ENCODE measurements around the gene USP44. TPM values are rescaled to one million over a fixed set of nuclear protein-coding genes. Genes with fewer than 3 reads are reported as not detected.
A peak's percentile ranks its signal among the peaks of the same experiment; 100 is the strongest.

The USP44 gene
- total and polyA plus RNA-seq, 2 of the 13 experiments (the other 11 are each of a cell fraction or from before 2014, with no cell fraction given), result 0.05 to 0.07 TPM

DNA sequence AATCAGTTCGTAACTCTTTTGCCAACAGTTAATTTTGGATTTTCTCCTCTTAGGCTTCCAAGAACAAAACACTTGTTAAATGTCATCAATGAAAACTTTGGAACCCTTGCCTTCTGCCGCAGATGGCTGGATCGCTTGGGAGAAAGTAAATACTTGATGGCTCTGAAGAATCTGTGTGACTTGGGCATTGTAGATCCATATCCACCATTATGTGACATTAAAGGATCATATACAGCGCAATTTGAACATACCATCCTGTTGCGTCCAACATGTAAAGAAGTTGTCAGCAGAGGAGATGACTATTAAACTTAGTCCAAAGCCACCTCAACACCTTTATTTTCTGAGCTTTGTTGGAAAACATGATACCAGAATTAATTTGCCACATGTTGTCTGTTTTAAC is 37.7 kb downstream of the USP44 start:
- H3K4me2 ChIP-seq (ENCODE audit: low read depth, low read length), result no peak overlapping the region
- no peaks in the 10 kb centered on the region for H3K9me3 ChIP-seq (ENCODE audit: low read length)
- no peak overlapping the region for H3K4me3 ChIP-seq (replicated peaks in 1 of 3; ENCODE audit: insufficient read depth in 1 of 3, low read depth in 2 of 3, low read length in 3 of 3)
- in situ Hi-C loops (cut with HindIII; ENCODE audit: extremely low pct_ligation_motif_present, low pct_unique_long_range_greater_than_20kb) (no loop called here), intact Hi-C loops (cut with micrococcal nuclease; ENCODE audit: unreplicated experiment) (no loop called here)
- TF ChIP-seq SRSF1 (optimal IDR thresholded peaks at IDR 0.05; ENCODE audit: low read depth, low read length) (no peak), RBM22 (optimal IDR thresholded peaks at IDR 0.05; ENCODE audit: low read length) (peak; percentile 16)
- no peak overlapping the region for H3K27ac ChIP-seq (ENCODE audit: extremely low read length, insufficient read depth, low read length)
- H3K4me1 ChIP-seq (ENCODE audit: insufficient read depth, low read length), result no peaks in the 10 kb centered on the region
- peaks cover 16 to 65% of the 10 kb centered on the region in 2 experiments for H3K36me3 ChIP-seq (replicated peaks in 1 of 2; ENCODE audit: control insufficient read depth in 1 of 2, insufficient read depth in 2 of 2, low read length in 2 of 2)
- ATAC-seq, result no peak
- 100% methylated on average over 5 of the region's 5 CpGs for WGBS (ENCODE audit: low lambda C conversion rate)
- ChIA-PET POLR2A (no interaction called here), CTCF (ENCODE audit: low intra/inter-chr PET ratio, low total read pairs) (no interaction called here)
- no peak for DNase-seq (ENCODE audit: low spot score)
- no peak for FAIRE-seq
- no TSS peak for BruUV-seq (replicated peaks)
- no peaks in the 10 kb centered on the region for H3K27me3 ChIP-seq (ENCODE audit: control insufficient read depth in 1 of 2, insufficient read depth in 2 of 2, low read length in 2 of 2)
- no peaks in the 10 kb centered on the region for H3K79me2 ChIP-seq (ENCODE audit: insufficient read depth, low read length)
- no peak overlapping the region for H2AFZ ChIP-seq (ENCODE audit: low read length)
- no peaks in the 10 kb centered on the region for H4K20me1 ChIP-seq (ENCODE audit: insufficient read depth, low read length)
- H3K9ac ChIP-seq (ENCODE audit: insufficient read depth, low read depth, low read length), result no peak overlapping the region

DNA sequence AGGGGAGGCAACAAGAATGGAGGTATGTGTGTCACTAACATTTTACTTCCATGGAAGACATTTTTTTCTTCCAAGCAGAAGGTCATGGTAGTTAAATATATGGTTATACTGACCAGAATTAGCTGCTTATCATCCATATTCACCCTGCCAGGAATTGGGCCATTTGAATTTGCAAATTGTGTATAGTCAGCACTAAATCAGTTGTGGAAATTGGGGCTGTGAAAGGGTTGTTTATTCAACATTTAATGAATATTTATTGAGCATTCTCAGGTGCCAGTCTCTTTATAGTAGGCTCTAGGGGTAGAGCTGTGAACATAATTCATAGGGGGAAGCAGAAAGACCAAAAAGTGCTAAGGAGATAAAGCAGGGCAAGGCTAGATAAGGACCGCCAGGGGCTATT is 39.3 kb downstream of the USP44 start:
- Histone ChIP-seq H4K20me1 (ENCODE audit: insufficient read depth, low read length) (no peaks in the 10 kb centered on the region), H3K9ac (ENCODE audit: insufficient read depth, low read depth, low read length) (no peak overlapping the region), H3K27ac (ENCODE audit: extremely low read length, insufficient read depth, low read length) (no peak overlapping the region), H3K9me3 (ENCODE audit: low read length) (no peaks in the 10 kb centered on the region), H3K27me3 (ENCODE audit: control insufficient read depth in 1 of 2, insufficient read depth in 2 of 2, low read length in 2 of 2) (no peaks in the 10 kb centered on the region), H3K4me2 (ENCODE audit: low read depth, low read length) (no peak overlapping the region), H2AFZ (ENCODE audit: low read length) (no peak overlapping the region), H3K79me2 (ENCODE audit: insufficient read depth, low read length) (no peaks in the 10 kb centered on the region), H3K4me3 (replicated peaks in 1 of 3; ENCODE audit: insufficient read depth in 1 of 3, low read depth in 2 of 3, low read length in 3 of 3) (no peak overlapping the region), H3K4me1 (ENCODE audit: insufficient read depth, low read length) (no peaks in the 10 kb centered on the region), H3K36me3 (replicated peaks in 1 of 2; ENCODE audit: control insufficient read depth in 1 of 2, insufficient read depth in 2 of 2, low read length in 2 of 2) (peaks cover 23 to 81% of the 10 kb centered on the region in 2 experiments)
- intact Hi-C loops (cut with micrococcal nuclease; ENCODE audit: unreplicated experiment), result no loop called here
- no peak for ATAC-seq
- TF ChIP-seq ZNF557 (CRISPR knock-in tag; IDR thresholded peaks at IDR 0.05) (no peak), BORCS8-MEF2B (CRISPR knock-in tag; IDR thresholded peaks at IDR 0.05) (no peak), ZNF720 (CRISPR knock-in tag; IDR thresholded peaks at IDR 0.05) (no peak), ZNF570 (CRISPR knock-in tag; IDR thresholded peaks at IDR 0.05; ENCODE audit: borderline replicate concordance) (no peak), CHD4 (IDR thresholded peaks at IDR 0.05; ENCODE audit: borderline replicate concordance, low read length) (no peak), ZNF24 (IDR thresholded peaks at IDR 0.05) (no peak), LCORL (IDR thresholded peaks at IDR 0.05) (no peak), LCORL (CRISPR knock-in tag; IDR thresholded peaks at IDR 0.05) (no peak), SAFB2 (CRISPR knock-in tag; IDR thresholded peaks at IDR 0.05; ENCODE audit: borderline replicate concordance, low read depth) (no peak), MAFF (IDR thresholded peaks at IDR 0.05; ENCODE audit: low read depth, low read length) (peak; percentile 80), MAFK (conservative IDR thresholded peaks at IDR 0.05 in 1 of 2, IDR thresholded peaks at IDR 0.05 in 1 of 2; ENCODE audit: low read length in 2 of 2) (peak; percentile 82 to 88; a peak in 3 of 4 replicates)
- no peak for DNase-seq (ENCODE audit: low spot score)
- in situ Hi-C loops (cut with HindIII; ENCODE audit: extremely low pct_ligation_motif_present, low pct_unique_long_range_greater_than_20kb), result no loop called here
- FAIRE-seq, result no peak
- ChIA-PET POLR2A (no interaction called here), CTCF (ENCODE audit: low intra/inter-chr PET ratio, low total read pairs) (no interaction called here)
- WGBS (ENCODE audit: low lambda C conversion rate), result 100% methylated on average over 1 of the region's 1 CpG
- no TSS peak for BruUV-seq (replicated peaks)

All from HepG2 (cell line).